ENCODE measurements around the gene NEDD1. TPM values are rescaled to one million over a fixed set of nuclear protein-coding genes. Genes with fewer than 3 reads are reported as not detected.

NEDD1 gene
- total RNA-seq, 1 experiment from 2014 or later = 35.4 TPM

GRCh38 chr12:96889273-96889933 is 17.7 kb upstream of the NEDD1 start:
- Histone ChIP-seq H2AFZ (ENCODE audit: low read depth, low read length, poor library complexity, severe bottlenecking) (no peak overlapping the region), H3K4me1 (ENCODE audit: control insufficient read depth in 1 of 2, insufficient read depth in 2 of 2, low read length in 2 of 2) (peaks cover 0 to 7% of the 10 kb centered on the region in 2 experiments; a peak in 2 of 4 replicates), H3K4me3 (replicated peaks in 1 of 2; ENCODE audit: low read depth in 1 of 2, low read length in 2 of 2) (no peak overlapping the region), H3K9me3 (ENCODE audit: control insufficient read depth in 1 of 2, insufficient read depth in 1 of 2, low read depth in 1 of 2, low read length in 2 of 2) (no peaks in the 10 kb centered on the region), H3K79me2 (ENCODE audit: insufficient read depth, low read length) (no peaks in the 10 kb centered on the region), H4K20me1 (ENCODE audit: insufficient read depth) (no peaks in the 10 kb centered on the region), H3K9ac (ENCODE audit: low read length) (no peak overlapping the region), H3K27me3 (ENCODE audit: insufficient read depth, low read length) (no peaks in the 10 kb centered on the region), H3K36me3 (ENCODE audit: control insufficient read depth in 1 of 2, insufficient read depth in 2 of 2, low read length in 2 of 2) (no peaks in the 10 kb centered on the region), H3K27ac (ENCODE audit: low read depth, low read length) (no peak overlapping the region), H3K4me2 (ENCODE audit: low read length) (peak overlapping the region; percentile 39), H3K9me2 (ENCODE audit: insufficient read depth) (no peaks in the 10 kb centered on the region)
- intact Hi-C loops (cut with micrococcal nuclease) = no loop called here
- DNase-seq (ENCODE audit: low read depth, low spot score) (no peak), ATAC-seq (peak; percentile 47; the same call in 1 of the 2 replicates)
- RAD21 ChIA-PET (ENCODE audit: low non-redundant PET in 1 of 2, low total read pairs in 2 of 2, uncharacterized antibody in 2 of 2, unreplicated experiment in 2 of 2) = no interaction called here
- CTCF ChIA-PET = no interaction called here
- no TSS peak for BruUV-seq (replicated peaks)
- TF ChIP-seq EGR1 (IDR thresholded peaks at IDR 0.05; ENCODE audit: low read depth) (no peak), FOSL1 (IDR thresholded peaks at IDR 0.05; ENCODE audit: low read depth) (peak; percentile 35; the same call in 1 of the 2 replicates)
- POLR2A ChIA-PET = no interaction called here

- H3K27ac ChIP-seq (ENCODE audit: low read depth, low read length) = no peak overlapping the region
- no peak overlapping the region for H3K4me3 ChIP-seq (replicated peaks in 1 of 2; ENCODE audit: low read depth in 1 of 2, low read length in 2 of 2)
- H3K9ac ChIP-seq (ENCODE audit: low read length) = no peak overlapping the region
- no peak overlapping the region for H2AFZ ChIP-seq (ENCODE audit: low read depth, low read length, poor library complexity, severe bottlenecking)
- peaks cover 0 to 7% of the 10 kb centered on the region in 2 experiments; a peak in 2 of 4 replicates for H3K4me1 ChIP-seq (ENCODE audit: control insufficient read depth in 1 of 2, insufficient read depth in 2 of 2, low read length in 2 of 2)
- CTCF ChIA-PET = no interaction called here
- H3K36me3 ChIP-seq (ENCODE audit: control insufficient read depth in 1 of 2, insufficient read depth in 2 of 2, low read length in 2 of 2) = no peaks in the 10 kb centered on the region
- RAD21 ChIA-PET (ENCODE audit: low non-redundant PET in 1 of 2, low total read pairs in 2 of 2, uncharacterized antibody in 2 of 2, unreplicated experiment in 2 of 2) = no interaction called here
- no TSS peak for BruUV-seq (replicated peaks)
- DNase-seq (ENCODE audit: low read depth, low spot score) = no peak
- no peaks in the 10 kb centered on the region for H3K9me2 ChIP-seq (ENCODE audit: insufficient read depth)
- POLR2A ChIA-PET = no interaction called here
- intact Hi-C loops (cut with micrococcal nuclease) = no loop called here
- no peak for ATAC-seq
- H4K20me1 ChIP-seq (ENCODE audit: insufficient read depth) = no peaks in the 10 kb centered on the region
- H3K79me2 ChIP-seq (ENCODE audit: insufficient read depth, low read length) = no peaks in the 10 kb centered on the region
- H3K4me2 ChIP-seq (ENCODE audit: low read length) = no peak overlapping the region
- TF ChIP-seq EZH2 (IDR thresholded peaks at IDR 0.05) = no peak
- no peak for TF ChIP-seq ATF3 (IDR thresholded peaks at IDR 0.05)
- no peak for TF ChIP-seq MAX (IDR thresholded peaks at IDR 0.05)
- TF ChIP-seq REST (IDR thresholded peaks at IDR 0.05; ENCODE audit: low read depth) = no peak
- no peaks in the 10 kb centered on the region for H3K9me3 ChIP-seq (ENCODE audit: control insufficient read depth in 1 of 2, insufficient read depth in 1 of 2, low read depth in 1 of 2, low read length in 2 of 2)
- no peaks in the 10 kb centered on the region for H3K27me3 ChIP-seq (ENCODE audit: insufficient read depth, low read length)
These were observed 16.7 kb upstream of the NEDD1 start for GRCh38 chr12:96890331-96890730.

Data from HCT116 (cell line).